ENCODE data around the gene ZCCHC24.

ZCCHC24 gene

DNA sequence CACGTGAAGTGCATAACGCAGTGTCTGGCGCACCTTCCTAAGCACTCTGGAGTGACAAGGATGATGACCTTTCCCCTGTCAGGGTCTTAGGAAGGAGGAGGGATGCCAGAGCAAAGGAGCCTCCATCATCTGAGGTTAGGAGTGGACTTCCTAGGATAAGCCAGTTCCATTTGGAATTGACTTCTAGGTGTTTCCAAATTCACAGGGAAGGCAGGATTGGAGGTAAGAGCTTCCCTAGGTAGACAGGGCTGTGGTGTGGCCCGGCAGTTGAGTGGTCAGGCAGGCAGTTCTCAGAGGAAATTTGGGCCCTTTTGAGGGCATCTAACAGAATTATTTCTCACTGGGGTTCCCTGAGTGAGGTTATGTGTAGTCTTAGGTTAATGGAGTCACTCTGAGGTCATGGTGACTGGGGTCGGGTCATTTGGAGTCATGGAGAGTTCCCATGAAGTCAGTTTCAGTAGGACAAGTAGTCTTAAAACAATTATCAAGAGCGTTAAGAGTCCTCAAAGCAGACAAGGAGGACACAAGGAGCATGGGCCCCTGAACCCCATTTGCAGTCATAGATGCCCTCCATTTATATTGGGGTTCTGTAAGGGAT, 89.9 kb downstream of the ZCCHC24 start:
- Histone ChIP-seq H3K36me3 (ENCODE audit: insufficient read depth, insufficient read length, low read length) (peaks cover 49% of the 10 kb centered on the region), H3K9ac (ENCODE audit: insufficient read length, low read depth) (no peak overlapping the region), H3K4me3 (ENCODE audit: insufficient read length, low read depth) (no peak overlapping the region), H3K4me1 (ENCODE audit: insufficient read depth, insufficient read length) (peaks cover 3% of the 10 kb centered on the region), H3K9me3 (ENCODE audit: insufficient read depth, low read length) (no peaks in the 10 kb centered on the region), H3K27me3 (ENCODE audit: insufficient read depth, insufficient read length) (no peaks in the 10 kb centered on the region)
- TF ChIP-seq YY1 (IDR thresholded peaks at IDR 0.05; ENCODE audit: insufficient read depth, insufficient read length) = no peak
- no peak for TF ChIP-seq SUZ12 (IDR thresholded peaks at IDR 0.05; ENCODE audit: extremely low read depth, insufficient read depth, insufficient read length)
- no peak for TF ChIP-seq ZNF274 (IDR thresholded peaks at IDR 0.05; ENCODE audit: low read depth, low read length)
- no peak for DNase-seq (ENCODE audit: low read depth, low spot score)

DNA sequence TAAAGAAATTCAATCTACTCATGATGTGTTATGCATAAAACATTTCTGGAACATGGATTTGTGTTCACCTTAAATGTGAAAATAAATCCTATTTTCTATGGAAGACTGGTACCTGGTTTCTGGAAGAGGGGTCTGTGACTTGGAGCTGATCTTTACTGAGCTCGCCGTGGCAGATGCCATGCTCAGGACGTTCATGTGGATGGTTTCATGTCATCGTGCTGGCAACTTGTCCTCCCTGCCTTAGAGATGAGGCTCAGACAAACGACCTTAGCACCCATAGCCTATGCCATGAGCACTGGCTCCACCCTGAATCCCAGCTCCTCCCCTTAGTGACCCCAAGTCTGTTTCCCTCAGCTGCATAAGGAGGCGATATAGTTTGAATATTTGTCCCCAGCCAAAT, 90.8 kb downstream of the ZCCHC24 start:
- peaks cover 58% of the 10 kb centered on the region for H3K36me3 ChIP-seq (ENCODE audit: insufficient read depth, insufficient read length, low read length)
- no peaks in the 10 kb centered on the region for H3K9me3 ChIP-seq (ENCODE audit: insufficient read depth, low read length)
- TF ChIP-seq SUZ12 (IDR thresholded peaks at IDR 0.05; ENCODE audit: extremely low read depth, insufficient read depth, insufficient read length) (no peak), ZNF274 (IDR thresholded peaks at IDR 0.05; ENCODE audit: low read depth, low read length) (no peak), YY1 (IDR thresholded peaks at IDR 0.05; ENCODE audit: insufficient read depth, insufficient read length) (no peak)
- no peak overlapping the region for H3K4me3 ChIP-seq (ENCODE audit: insufficient read length, low read depth)
- H3K4me1 ChIP-seq (ENCODE audit: insufficient read depth, insufficient read length) = peaks cover 3% of the 10 kb centered on the region
- no peak for DNase-seq (ENCODE audit: low read depth, low spot score)
- no peak overlapping the region for H3K9ac ChIP-seq (ENCODE audit: insufficient read length, low read depth)
- H3K27me3 ChIP-seq (ENCODE audit: insufficient read depth, insufficient read length) = no peaks in the 10 kb centered on the region

DNA sequence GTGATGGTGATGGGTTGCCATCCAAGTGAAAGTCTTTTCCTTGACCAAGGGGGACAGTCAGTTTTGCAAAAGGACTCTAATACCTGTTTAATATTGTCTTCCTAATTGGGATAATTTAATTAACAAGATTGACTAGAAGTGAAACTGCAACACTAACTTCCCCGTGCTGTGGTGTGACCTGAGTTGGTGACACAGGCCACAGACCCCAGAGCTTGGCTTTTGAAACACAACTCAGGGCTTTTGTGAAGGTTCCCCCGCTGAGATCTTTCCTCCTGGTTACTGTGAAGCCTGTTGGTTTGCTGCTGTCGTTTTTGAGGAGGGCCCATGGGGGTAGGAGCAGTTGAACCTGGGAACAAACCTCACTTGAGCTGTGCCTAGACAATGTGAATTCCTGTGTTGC, 91.3 kb downstream of the ZCCHC24 start:
- DNase-seq (ENCODE audit: low read depth, low spot score) = no peak
- H3K27me3 ChIP-seq (ENCODE audit: insufficient read depth, insufficient read length) = no peaks in the 10 kb centered on the region
- no peak overlapping the region for H3K9ac ChIP-seq (ENCODE audit: insufficient read length, low read depth)
- no peak for TF ChIP-seq SUZ12 (IDR thresholded peaks at IDR 0.05; ENCODE audit: extremely low read depth, insufficient read depth, insufficient read length)
- no peak for TF ChIP-seq ZNF274 (IDR thresholded peaks at IDR 0.05; ENCODE audit: low read depth, low read length)
- TF ChIP-seq YY1 (IDR thresholded peaks at IDR 0.05; ENCODE audit: insufficient read depth, insufficient read length) = no peak
- H3K9me3 ChIP-seq (ENCODE audit: insufficient read depth, low read length) = no peaks in the 10 kb centered on the region
- peaks cover 3% of the 10 kb centered on the region for H3K4me1 ChIP-seq (ENCODE audit: insufficient read depth, insufficient read length)
- H3K4me3 ChIP-seq (ENCODE audit: insufficient read length, low read depth) = no peak overlapping the region
- H3K36me3 ChIP-seq (ENCODE audit: insufficient read depth, insufficient read length, low read length) = peaks cover 63% of the 10 kb centered on the region

DNA sequence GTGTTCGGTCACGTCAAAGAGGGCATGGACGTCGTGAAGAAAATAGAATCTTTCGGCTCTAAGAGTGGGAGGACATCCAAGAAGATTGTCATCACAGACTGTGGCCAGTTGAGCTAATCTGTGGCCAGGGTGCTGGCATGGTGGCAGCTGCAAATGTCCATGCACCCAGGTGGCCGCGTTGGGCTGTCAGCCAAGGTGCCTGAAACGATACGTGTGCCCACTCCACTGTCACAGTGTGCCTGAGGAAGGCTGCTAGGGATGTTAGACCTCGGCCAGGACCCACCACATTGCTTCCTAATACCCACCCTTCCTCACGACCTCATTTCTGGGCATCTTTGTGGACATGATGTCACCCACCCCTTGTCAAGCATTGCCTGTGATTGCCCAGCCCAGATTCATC, 91.7 kb downstream of the ZCCHC24 start:
- Histone ChIP-seq H3K36me3 (ENCODE audit: insufficient read depth, insufficient read length, low read length) (peaks cover 67% of the 10 kb centered on the region), H3K9ac (ENCODE audit: insufficient read length, low read depth) (no peak overlapping the region), H3K4me3 (ENCODE audit: insufficient read length, low read depth) (no peak overlapping the region), H3K9me3 (ENCODE audit: insufficient read depth, low read length) (no peaks in the 10 kb centered on the region), H3K27me3 (ENCODE audit: insufficient read depth, insufficient read length) (no peaks in the 10 kb centered on the region), H3K4me1 (ENCODE audit: insufficient read depth, insufficient read length) (peaks cover 3% of the 10 kb centered on the region)
- no peak for DNase-seq (ENCODE audit: low read depth, low spot score)
- TF ChIP-seq ZNF274 (IDR thresholded peaks at IDR 0.05; ENCODE audit: low read depth, low read length) = no peak
- no peak for TF ChIP-seq YY1 (IDR thresholded peaks at IDR 0.05; ENCODE audit: insufficient read depth, insufficient read length)
- TF ChIP-seq SUZ12 (IDR thresholded peaks at IDR 0.05; ENCODE audit: extremely low read depth, insufficient read depth, insufficient read length) = no peak

DNA sequence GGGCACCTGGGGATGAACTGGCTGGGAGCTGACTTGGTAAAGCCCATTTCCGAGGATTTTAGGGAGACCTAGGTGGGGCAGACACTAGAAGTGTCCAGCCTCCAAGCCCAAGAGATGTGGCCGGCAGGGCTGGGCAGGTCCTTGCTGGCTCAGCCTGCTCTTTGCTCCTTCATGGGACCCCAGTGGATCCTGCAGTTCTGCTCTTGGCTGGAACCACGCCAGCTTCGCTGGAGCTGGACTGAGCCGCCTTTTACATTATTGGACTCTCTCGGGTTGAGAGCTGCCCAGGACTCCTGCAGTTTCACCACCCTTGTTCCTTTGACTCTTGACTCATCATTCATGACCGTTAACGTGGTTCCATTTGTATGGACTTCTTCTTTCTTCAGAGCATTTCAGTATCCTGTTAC, 92.4 kb downstream of the ZCCHC24 start:
- peaks cover 5% of the 10 kb centered on the region for H3K4me1 ChIP-seq (ENCODE audit: insufficient read depth, insufficient read length)
- peaks cover 71% of the 10 kb centered on the region for H3K36me3 ChIP-seq (ENCODE audit: insufficient read depth, insufficient read length, low read length)
- no peak overlapping the region for H3K4me3 ChIP-seq (ENCODE audit: insufficient read length, low read depth)
- no peak overlapping the region for H3K9ac ChIP-seq (ENCODE audit: insufficient read length, low read depth)
- TF ChIP-seq SUZ12 (IDR thresholded peaks at IDR 0.05; ENCODE audit: extremely low read depth, insufficient read depth, insufficient read length) (no peak), ZNF274 (IDR thresholded peaks at IDR 0.05; ENCODE audit: low read depth, low read length) (no peak), YY1 (IDR thresholded peaks at IDR 0.05; ENCODE audit: insufficient read depth, insufficient read length) (no peak)
- H3K27me3 ChIP-seq (ENCODE audit: insufficient read depth, insufficient read length) = no peaks in the 10 kb centered on the region
- H3K9me3 ChIP-seq (ENCODE audit: insufficient read depth, low read length) = no peaks in the 10 kb centered on the region
- no peak for DNase-seq (ENCODE audit: low read depth, low spot score)

DNA sequence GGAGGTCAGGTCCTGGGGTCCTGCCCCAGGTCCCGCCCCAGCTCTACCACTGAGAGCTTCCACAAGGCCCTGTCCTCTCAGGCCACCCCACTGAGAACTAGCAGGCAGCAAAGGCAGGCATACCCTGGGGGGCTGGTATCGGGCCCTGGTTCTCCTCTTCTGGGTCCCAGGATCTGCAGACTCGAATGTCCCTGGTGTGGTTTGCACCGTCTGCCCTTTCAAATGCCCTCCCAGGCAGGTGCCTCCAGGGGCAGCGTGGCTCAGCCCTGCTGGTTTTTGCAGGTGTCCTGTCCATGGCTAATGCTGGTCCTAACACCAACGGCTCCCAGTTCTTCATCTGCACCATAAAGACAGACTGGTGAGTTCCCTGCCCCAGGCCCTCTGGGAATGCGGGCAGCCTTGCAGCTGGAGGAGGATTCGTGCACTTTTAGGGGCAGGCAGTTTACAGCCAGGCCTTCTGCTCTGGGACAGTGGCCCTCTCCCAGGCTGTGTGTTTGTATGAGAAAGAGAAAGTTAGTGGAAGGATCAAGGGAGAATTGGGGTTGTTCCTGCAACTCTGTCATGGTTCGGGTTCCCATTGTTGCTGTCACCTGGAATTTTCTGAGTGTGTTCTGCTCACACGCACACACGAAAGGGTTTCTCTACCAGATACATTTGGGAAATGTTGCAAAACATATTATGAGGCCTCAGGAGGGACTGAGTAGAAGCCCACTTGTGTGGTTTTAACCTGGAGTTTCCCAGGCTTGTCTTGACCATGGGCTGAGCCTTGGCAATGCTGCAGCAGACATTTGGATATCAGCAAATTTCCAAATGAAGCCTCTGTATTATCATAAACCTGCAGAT, 93.2 kb downstream of the ZCCHC24 start:
- peaks cover 71% of the 10 kb centered on the region for H3K36me3 ChIP-seq (ENCODE audit: insufficient read depth, insufficient read length, low read length)
- TF ChIP-seq SUZ12 (IDR thresholded peaks at IDR 0.05; ENCODE audit: extremely low read depth, insufficient read depth, insufficient read length) (no peak), ZNF274 (IDR thresholded peaks at IDR 0.05; ENCODE audit: low read depth, low read length) (no peak), YY1 (IDR thresholded peaks at IDR 0.05; ENCODE audit: insufficient read depth, insufficient read length) (no peak)
- DNase-seq (ENCODE audit: low read depth, low spot score) = no peak

DNA sequence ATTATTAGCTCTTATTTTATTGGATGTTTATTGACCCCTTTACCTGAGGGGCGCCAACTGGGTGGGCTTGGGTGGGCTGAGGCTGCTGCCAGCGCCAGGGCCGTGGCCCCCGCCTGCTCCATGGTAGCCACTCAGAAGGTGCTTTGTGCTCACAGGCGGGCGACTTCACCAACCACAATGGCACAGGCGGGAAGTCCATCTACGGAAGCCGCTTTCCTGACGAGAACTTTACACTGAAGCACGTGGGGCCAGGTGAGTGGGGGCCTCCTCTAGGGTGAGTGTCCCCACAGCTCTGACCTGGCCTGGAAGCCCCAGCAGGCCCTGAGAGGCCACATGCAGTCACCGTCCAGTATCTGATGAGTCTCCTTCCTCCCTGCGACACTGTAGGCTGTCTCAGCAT, 94.1 kb downstream of the ZCCHC24 start:
- no peak overlapping the region for H3K4me3 ChIP-seq (ENCODE audit: insufficient read length, low read depth)

More for the DNA sequence above, 93.2 kb downstream of the ZCCHC24 start:
- Histone ChIP-seq H3K27me3 (ENCODE audit: insufficient read depth, insufficient read length) (no peaks in the 10 kb centered on the region), H3K4me1 (ENCODE audit: insufficient read depth, insufficient read length) (peaks cover 5% of the 10 kb centered on the region), H3K4me3 (ENCODE audit: insufficient read length, low read depth) (no peak overlapping the region), H3K9ac (ENCODE audit: insufficient read length, low read depth) (no peak overlapping the region), H3K9me3 (ENCODE audit: insufficient read depth, low read length) (no peaks in the 10 kb centered on the region)

More for the DNA sequence above, 94.1 kb downstream of the ZCCHC24 start:
- TF ChIP-seq SUZ12 (IDR thresholded peaks at IDR 0.05; ENCODE audit: extremely low read depth, insufficient read depth, insufficient read length) (no peak), ZNF274 (IDR thresholded peaks at IDR 0.05; ENCODE audit: low read depth, low read length) (no peak), YY1 (IDR thresholded peaks at IDR 0.05; ENCODE audit: insufficient read depth, insufficient read length) (no peak)
- peaks cover 9% of the 10 kb centered on the region for H3K4me1 ChIP-seq (ENCODE audit: insufficient read depth, insufficient read length)
- H3K36me3 ChIP-seq (ENCODE audit: insufficient read depth, insufficient read length, low read length) = peaks cover 71% of the 10 kb centered on the region
- no peak overlapping the region for H3K9ac ChIP-seq (ENCODE audit: insufficient read length, low read depth)
- no peaks in the 10 kb centered on the region for H3K9me3 ChIP-seq (ENCODE audit: insufficient read depth, low read length)
- no peaks in the 10 kb centered on the region for H3K27me3 ChIP-seq (ENCODE audit: insufficient read depth, insufficient read length)
- no peak for DNase-seq (ENCODE audit: low read depth, low spot score)

Measured in NT2/D1 (cell line).